IgD-negative memory B cell (primary cell): Measurements from ENCODE around the gene GRK1. TPM values are rescaled to one million over a fixed set of nuclear protein-coding genes. Genes with fewer than 3 reads are reported as not detected.
A peak's percentile ranks its signal among the peaks of the same experiment; 100 is the strongest.

Source experiments
- H3K27ac Mint-ChIP-seq, 3 donors: one replicate each; pipeline ENCODE4 v1.8.0; 2020 to 2022; ENCODE audit warnings: mild to moderate bottlenecking in 3 of 3, mixed read lengths in 3 of 3, moderate library complexity in 1 of 3
- H3K27me3 Mint-ChIP-seq: one replicate; pipeline ENCODE4 v1.8.0; 2021; ENCODE audit warnings: mixed read lengths
- H3K36me3 Mint-ChIP-seq: one replicate; pipeline ENCODE4 v1.8.0; 2020; ENCODE audit warnings: mild to moderate bottlenecking, mixed read lengths
- H3K4me1 Mint-ChIP-seq, 3 donors: one replicate each; pipeline ENCODE4 v1.8.0; 2020 to 2022; ENCODE audit warnings: mixed read lengths in 3 of 3, mild to moderate bottlenecking in 1 of 3
- H3K4me3 Mint-ChIP-seq, 4 donors: one replicate each; pipeline ENCODE4 v1.8.0; 2020 to 2022; ENCODE audit warnings: mild to moderate bottlenecking in 4 of 4, mixed read lengths in 4 of 4, moderate library complexity in 3 of 4
- H3K9me3 Mint-ChIP-seq, 3 donors: one replicate each; pipeline ENCODE4 v1.8.0; 2020 to 2021; ENCODE audit warnings: mixed read lengths in 3 of 3, mild to moderate bottlenecking in 1 of 3
- polyA plus RNA-seq: library from polyadenylated mRNA; unstranded; fragments of 300-500 nt; fragmentation: Illumina TruSeq; gene quantifications from one replicate; pipeline ENCODE4 v1.2.3, GENCODE V29; 2021

GRK1 gene
- polyA plus RNA-seq, 1 donor from 2014 or later, result not detected

DNA sequence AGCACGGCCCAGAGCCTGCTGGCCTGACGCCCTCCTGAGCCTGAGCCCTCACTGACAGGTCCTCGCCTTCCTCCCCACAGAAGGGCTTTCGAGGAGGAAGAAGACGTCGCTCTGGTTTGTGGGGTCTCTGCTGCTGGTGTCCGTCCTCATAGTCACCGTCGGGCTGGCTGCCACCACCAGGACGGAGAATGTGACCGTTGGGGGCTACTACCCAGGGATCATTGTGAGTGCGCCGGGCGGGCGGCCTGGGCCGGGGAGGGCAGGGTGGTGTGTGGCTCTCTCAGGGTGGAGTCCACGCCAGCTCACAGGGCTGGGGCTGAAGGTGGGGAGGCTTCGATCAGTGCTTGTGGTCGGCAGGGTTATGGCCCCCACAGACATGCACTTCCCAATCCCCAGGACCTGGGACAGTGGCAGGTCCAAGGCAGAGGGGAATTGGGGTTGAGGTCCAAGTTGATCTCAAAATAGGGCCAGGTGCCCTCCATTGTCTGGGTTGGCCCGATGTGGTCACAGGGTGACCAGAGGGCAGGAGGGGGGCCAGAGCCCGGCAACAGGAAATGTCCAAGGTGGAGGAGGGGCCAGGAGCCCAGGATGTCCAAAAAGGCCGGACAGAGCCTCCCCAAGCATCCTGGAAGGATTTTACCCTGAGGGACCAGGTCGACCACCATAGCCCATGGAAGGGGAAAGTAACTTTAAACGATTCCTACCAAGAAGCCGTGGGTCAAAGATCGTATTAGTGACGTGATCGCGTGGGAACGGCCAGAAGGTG, 99.2 kb downstream of the GRK1 start:
- Mint-ChIP-seq H3K27me3 (peaks cover 24% of the 10 kb centered on the region), H3K4me3 (no peak overlapping the region), H3K9me3 (no peaks in the 10 kb centered on the region), H3K36me3 (no peaks in the 10 kb centered on the region), H3K27ac (peak overlapping the region in 1 of 3 donors; percentile 43), H3K4me1 (no peaks in the 10 kb centered on the region)

DNA sequence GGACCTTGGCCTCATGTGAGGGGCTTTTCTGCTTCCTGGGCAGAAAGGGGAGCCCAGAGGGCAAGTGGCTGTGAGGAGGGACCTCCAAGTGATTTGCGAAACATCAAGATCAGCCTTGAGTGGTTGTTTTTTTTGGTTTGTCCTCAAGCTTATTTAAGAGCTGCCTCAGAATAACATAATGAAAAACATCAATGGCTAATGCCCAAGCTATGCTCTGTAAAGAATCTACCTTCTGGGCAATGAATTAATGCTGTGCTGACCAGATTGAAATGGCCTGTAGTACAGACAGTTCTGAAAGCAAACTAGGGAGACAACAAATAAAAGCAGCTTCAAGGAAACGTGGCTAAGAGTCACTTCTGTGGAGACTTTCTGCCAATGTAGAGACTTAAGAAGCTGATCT, 100.3 kb downstream of the GRK1 start:
- no peaks in the 10 kb centered on the region for H3K36me3 Mint-ChIP-seq
- H3K4me3 Mint-ChIP-seq, result no peak overlapping the region
- peaks cover 0 to 6% (median 2%) of the 10 kb centered on the region in 3 donors for H3K9me3 Mint-ChIP-seq
- H3K27ac Mint-ChIP-seq, result no peak overlapping the region
- H3K27me3 Mint-ChIP-seq, result peaks cover 14% of the 10 kb centered on the region
- H3K4me1 Mint-ChIP-seq, result no peaks in the 10 kb centered on the region

DNA sequence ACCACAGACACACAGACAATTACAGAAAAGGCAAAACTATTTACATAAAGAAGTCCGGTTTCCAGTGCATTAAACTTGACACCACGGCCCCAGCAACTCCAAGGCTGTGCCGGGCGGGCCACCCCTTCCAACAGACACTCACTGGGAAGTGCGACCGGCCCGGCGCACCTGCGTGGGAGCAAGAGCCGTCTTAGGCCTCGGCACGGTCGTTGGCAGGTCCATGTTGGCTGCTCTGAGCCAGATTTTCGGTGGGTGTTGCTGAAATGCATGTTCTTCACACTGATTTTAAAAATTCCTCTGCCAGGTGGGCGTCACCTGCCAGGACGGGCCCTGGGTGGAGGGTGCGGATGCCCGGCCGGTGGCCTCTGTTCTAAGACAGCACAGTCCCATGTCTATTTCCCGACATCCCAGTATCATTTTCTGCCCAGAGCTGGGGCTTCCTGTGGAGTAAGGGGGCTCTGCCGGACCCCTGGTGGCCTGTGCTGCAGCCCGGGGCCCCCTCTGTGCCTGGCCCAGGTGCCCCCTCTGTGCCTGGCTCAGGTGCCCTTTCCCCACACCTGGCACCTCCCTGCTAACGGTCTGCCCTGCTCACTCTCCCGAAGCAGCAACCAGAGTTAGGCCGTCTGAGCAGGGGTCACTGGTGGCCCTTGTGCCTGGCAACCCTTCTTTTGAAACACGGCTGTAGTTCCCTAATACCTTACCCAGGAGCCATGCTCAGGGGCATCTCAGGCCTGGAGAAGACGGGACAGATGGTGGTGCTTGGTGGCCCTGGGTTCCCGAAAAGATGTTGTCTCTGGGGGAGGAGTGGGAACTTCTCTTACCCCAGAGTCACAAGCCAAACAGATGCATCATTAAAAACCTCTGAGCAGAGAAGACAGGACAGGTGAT, 101.2 kb downstream of the GRK1 start:
- Mint-ChIP-seq H3K27ac (no peak overlapping the region), H3K27me3 (peaks cover 12% of the 10 kb centered on the region), H3K9me3 (peaks cover 0 to 11% (median 3%) of the 10 kb centered on the region in 3 donors), H3K36me3 (no peaks in the 10 kb centered on the region), H3K4me1 (no peaks in the 10 kb centered on the region), H3K4me3 (no peak overlapping the region)

DNA sequence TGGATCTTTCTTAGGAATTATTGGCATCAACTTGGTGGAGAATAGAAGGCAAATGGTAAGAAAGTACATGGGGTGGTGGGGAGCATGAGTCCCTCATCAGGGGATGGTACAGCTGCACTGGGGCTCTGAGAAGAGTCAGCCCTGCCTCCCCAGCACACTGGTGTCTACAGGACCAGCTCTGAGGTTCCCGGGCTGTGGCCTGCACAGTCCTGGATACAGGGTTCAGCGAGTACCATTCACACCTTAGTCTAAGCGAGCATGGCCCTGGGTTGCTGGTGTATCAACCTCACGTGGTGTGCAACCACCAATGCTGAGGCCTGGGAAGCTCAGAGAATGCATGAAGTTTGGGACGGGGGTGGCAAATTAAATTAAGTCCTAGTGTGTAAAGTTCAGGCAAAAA, 102.1 kb downstream of the GRK1 start:
- Mint-ChIP-seq H3K27ac (no peak overlapping the region), H3K4me1 (no peaks in the 10 kb centered on the region), H3K36me3 (no peaks in the 10 kb centered on the region), H3K9me3 (peaks cover 0 to 11% (median 3%) of the 10 kb centered on the region in 3 donors), H3K4me3 (no peak overlapping the region), H3K27me3 (peaks cover 10% of the 10 kb centered on the region)

DNA sequence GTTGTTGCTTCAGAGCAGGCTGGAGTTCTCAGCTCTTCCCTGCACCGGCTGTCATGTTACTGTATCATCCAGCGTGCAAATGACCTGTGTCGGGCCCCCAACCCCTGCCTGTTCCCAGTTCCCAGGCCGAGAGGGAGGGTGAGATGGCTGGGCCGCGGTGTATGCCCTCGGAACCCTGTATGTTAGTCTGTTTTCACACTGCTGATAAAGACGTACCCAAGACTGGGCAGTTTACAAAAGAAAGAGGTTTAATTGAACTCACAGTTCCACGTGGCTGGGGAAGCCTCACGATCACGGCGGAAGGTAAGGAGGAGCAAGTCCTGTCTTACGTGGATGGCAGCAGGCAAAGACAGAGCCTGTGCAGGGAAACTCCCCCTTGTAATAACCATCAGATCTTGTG, 102.9 kb downstream of the GRK1 start:
- H3K36me3 Mint-ChIP-seq, result no peaks in the 10 kb centered on the region
- H3K27me3 Mint-ChIP-seq, result peaks cover 6% of the 10 kb centered on the region
- no peak overlapping the region for H3K4me3 Mint-ChIP-seq
- no peaks in the 10 kb centered on the region for H3K4me1 Mint-ChIP-seq
- H3K27ac Mint-ChIP-seq, result no peak overlapping the region
- peaks cover 0 to 11% (median 3%) of the 10 kb centered on the region in 3 donors for H3K9me3 Mint-ChIP-seq

DNA sequence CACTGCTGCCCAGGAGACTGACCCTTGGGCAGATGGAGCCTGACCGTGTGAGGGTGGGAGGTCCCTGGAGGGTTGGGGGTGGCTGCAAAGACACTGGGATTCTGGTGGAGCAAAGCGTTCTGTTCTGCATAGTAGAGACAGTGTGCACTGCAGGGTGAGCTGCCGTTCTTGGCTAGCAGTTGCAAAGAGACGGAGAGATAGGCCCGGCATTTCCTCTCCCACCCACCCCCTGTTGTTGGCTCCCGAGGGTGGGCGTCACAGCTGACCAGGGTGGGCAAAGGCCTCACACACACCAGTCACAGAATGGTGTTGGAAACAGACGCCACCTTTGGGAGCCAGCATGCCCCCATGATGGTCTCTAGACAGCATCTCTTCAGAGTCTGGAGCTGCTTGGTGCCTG, 103.4 kb downstream of the GRK1 start:
- Mint-ChIP-seq H3K4me3 (no peak overlapping the region), H3K27me3 (peaks cover 4% of the 10 kb centered on the region), H3K4me1 (no peaks in the 10 kb centered on the region), H3K27ac (no peak overlapping the region), H3K9me3 (peaks cover 0 to 11% (median 3%) of the 10 kb centered on the region in 3 donors), H3K36me3 (no peaks in the 10 kb centered on the region)

DNA sequence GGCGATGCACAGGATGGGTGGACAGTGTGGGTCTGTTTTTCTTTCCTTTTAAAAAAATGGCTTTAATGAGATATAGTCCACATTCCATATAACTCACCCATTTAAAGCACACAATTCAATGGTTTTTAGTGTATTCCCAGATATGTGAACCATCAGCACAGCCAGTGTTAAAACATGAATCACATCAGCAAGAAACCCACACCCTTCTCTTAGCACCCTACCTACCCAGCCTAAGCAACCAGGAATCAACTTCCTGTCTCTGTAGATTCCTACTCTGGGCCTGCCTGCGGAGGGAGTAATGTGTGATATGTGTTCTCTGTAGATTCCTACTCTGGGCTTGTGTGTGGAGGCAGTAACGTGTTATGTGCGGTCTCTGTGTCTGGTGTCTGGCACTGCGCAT, 103.9 kb downstream of the GRK1 start:
- Mint-ChIP-seq H3K4me1 (no peaks in the 10 kb centered on the region), H3K27ac (no peak overlapping the region), H3K9me3 (peaks cover 0 to 11% (median 3%) of the 10 kb centered on the region in 3 donors), H3K27me3 (peaks cover 3% of the 10 kb centered on the region), H3K4me3 (no peak overlapping the region), H3K36me3 (no peaks in the 10 kb centered on the region)

DNA sequence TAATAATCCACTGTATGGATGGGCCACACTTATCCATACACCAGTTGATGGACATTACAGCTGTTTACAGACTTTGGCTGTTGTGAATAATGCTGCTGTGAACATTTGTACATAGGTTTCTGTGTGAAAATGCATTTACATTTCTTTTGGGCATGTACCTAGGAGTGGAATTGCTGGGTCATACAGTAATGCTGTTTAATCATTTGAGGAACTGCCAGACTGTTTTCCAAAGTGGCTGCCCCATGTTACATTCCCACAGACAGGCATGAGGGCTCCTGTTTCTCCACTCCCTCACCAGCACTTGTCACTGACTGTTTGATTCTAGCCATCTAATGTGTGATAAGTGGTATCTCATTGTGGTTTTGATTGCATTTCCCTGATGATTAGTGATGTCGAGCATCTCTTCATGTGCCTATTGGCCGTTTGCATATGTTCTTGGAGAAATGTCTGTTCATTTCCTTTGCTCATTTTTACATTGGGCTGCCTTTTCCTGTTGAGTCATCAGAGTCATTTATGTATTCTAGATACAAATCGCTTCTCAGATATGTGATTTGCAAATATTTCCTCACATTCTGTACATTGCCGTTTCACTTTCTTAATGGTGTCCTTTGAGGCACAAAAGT, 104.8 kb downstream of the GRK1 start:
- Mint-ChIP-seq H3K27ac (no peak overlapping the region), H3K9me3 (peaks cover 0 to 11% (median 3%) of the 10 kb centered on the region in 3 donors), H3K4me3 (no peak overlapping the region), H3K4me1 (no peaks in the 10 kb centered on the region), H3K36me3 (no peaks in the 10 kb centered on the region), H3K27me3 (no peaks in the 10 kb centered on the region)

DNA sequence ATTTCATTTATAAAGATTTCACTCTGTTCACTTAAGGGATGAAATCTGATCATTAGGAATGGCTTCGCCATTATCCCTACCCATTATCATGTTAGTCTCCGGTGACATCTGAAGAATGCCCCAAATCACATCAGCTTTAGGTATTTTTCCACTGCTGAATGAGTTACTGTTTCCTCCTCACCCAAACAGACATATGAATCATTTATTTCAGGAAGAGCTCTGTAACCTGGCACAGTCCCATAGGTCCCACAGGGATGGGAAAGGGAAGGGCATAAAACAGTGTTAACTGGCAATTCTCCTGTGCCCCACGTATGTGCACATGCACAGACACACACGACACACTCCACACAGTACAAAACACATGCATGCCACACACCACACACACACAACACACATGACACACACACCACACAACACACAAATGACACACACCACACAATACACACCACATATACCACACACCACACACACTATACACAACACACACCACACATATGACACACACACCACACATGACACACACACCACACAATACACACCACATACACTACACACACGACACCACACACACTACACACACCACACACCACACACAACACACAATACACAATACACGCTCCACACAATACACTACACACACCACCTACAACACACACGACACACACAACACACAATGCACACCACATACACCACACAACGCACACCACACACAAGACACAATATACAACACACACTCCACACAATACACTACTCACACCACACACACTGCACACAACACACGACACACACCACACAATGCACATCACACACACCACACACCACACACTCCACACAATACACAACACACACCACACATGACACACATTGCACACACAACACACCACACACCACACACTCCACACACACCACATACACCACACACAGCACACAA, 107.4 kb downstream of the GRK1 start:
- Mint-ChIP-seq H3K4me1 (no peaks in the 10 kb centered on the region), H3K4me3 (no peak overlapping the region), H3K27ac (no peak overlapping the region), H3K36me3 (peaks cover 2% of the 10 kb centered on the region), H3K9me3 (peaks cover 0 to 11% (median 3%) of the 10 kb centered on the region in 3 donors), H3K27me3 (peaks cover 11% of the 10 kb centered on the region)

DNA sequence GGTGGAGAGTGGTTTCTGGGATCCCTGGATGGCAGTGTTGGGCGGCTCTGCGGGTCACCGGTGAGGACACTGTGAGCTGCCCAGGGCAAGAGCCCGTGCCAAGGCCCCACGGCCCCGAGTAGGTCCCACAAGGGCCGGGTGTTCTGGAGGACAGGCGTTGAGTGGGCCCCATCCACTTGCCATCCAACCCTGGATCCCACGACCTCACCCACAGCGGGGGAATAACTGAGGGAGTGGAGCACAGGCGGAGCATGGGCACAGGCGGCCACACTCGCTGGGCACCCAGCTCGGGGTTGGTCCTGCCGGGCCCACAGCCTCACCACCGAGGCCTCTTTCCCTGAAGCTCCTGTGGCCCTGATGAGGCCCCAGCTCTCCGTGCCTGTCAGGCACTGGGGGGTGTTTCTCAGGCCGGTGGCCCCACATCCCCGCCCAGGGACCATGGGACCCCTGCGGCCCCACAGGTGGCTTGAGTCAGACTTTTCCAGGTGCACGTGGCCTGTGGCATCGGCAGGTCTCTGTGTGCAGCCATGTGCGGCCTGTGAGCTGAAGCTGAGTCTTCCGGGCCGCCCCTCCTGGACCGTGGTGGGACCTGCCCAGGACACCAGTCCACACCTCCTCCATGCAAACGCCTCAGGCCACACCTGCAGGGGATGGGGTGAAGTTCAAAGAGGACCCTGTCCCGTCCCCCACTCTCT, 108.6 kb downstream of the GRK1 start:
- Mint-ChIP-seq H3K27ac (no peak overlapping the region), H3K36me3 (peaks cover 2% of the 10 kb centered on the region), H3K27me3 (peaks cover 11% of the 10 kb centered on the region), H3K4me1 (no peaks in the 10 kb centered on the region), H3K9me3 (peaks cover 0 to 11% (median 3%) of the 10 kb centered on the region in 3 donors), H3K4me3 (no peak overlapping the region)

DNA sequence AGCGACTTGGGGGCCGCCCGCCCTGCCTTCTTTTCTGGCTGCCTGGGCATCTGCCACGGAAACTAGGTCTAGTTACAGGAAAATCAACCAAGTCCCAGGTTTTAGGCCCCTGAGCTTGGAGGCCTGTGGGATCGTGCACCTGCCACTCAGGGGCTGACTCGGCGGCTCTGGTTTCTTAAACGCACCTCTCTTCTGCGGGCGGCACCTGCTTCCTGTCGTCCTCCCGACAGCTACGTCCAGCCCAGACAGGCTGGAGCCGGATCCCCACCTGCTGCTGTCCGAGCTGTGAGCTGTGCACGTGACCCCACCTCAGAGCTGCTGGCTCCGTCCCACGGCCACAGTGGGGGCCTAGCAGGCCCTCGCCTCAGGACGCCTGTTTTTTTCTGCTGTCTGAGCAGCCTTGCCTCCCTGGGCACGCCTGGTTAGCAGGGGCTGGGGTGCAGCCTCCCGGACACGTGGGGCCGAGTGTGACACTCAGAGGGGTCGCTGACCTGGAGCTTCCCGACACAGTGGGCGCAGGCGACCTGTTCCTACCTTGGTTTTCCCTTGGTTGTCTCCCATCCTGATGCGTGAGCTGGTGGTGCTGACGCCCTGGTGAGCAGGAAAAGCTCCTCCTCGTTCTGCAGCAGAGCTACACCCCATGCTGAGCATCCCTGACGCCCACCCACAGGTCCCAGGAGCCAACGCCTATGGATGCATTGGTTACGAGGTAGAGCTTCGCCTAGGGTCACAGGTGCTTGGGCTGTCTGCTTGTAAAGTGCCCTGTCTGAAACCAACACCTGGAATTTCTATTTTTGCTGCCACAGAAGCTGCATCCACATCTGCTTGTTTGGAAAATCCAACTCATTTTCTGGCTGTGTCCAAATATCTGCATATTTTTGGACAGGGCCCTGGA, 109.5 kb downstream of the GRK1 start:
- Mint-ChIP-seq H3K4me3 (no peak overlapping the region), H3K36me3 (peaks cover 2% of the 10 kb centered on the region), H3K27me3 (peaks cover 11% of the 10 kb centered on the region), H3K27ac (no peak overlapping the region), H3K9me3 (peaks cover 0 to 11% (median 3%) of the 10 kb centered on the region in 3 donors), H3K4me1 (no peaks in the 10 kb centered on the region)

DNA sequence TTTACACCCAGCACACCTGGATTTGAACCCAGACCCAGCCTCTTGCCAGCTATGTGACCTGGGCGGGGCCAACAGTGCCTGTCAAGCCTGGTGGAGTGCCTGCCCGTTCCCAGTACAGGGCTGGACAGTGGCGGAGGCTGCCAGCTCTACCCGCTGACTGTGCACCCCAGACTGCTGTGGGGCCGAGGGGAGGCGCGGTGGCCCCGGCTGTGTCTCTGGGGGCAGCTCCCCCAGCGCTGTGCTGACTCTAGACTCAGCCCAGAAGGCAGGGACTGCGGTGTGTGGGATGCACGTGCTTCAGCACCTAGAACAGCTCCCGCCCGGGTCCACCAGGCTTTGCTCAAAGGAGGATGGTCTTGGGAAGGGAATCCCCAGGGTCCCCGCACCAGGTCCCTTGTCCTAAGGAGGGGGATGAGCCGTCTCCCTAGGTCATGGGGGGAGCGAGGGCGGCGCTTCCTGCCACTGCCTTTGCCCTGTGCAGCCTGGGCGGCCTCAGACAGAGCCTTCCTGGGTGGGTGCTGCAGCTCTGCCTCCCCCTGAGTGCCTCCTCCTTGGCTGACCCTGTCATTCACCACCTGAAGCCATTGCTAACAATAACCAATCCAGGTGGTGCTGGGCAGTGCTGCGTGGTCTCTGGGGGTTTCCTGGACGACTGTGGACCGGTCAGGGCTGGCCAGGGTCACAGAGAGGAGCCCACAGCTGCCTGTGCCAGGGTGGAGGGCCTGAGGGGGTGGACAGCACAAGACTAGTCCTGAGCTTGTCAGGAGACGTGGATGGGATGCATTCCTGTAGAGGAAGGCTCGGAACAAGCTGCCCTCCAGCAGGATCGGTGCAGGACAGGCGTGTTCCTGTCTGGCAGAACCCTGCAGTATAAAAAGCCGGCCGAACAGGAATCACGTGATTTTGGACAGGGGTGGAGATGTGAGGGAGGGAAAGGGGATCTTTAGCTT, 110.6 kb downstream of the GRK1 start:
- no peak overlapping the region for H3K4me3 Mint-ChIP-seq
- peaks cover 0 to 2% (median 0%) of the 10 kb centered on the region in 3 donors for H3K9me3 Mint-ChIP-seq
- no peaks in the 10 kb centered on the region for H3K4me1 Mint-ChIP-seq
- H3K27me3 Mint-ChIP-seq, result peaks cover 11% of the 10 kb centered on the region
- peaks cover 2% of the 10 kb centered on the region for H3K36me3 Mint-ChIP-seq
- no peak overlapping the region for H3K27ac Mint-ChIP-seq
